HG03045 (cell line): Measurements from ENCODE around the gene CYP2W1.
A peak's percentile ranks its signal among the peaks of the same experiment; 100 is the strongest.

ENCODE experiments used
- ATAC-seq: cut with Tn5 transposase; IDR thresholded peaks from one replicate; pipeline ENCODE4 v1.9.1; 2021; ENCODE audit warnings: mild to moderate bottlenecking, moderate library complexity; ENCODE audit not compliant: unreplicated experiment

The CYP2W1 gene

GRCh38 chr7:963236-964078 lies 19.5 kb upstream of the CYP2W1 start:
- ATAC-seq = no peak

- ATAC-seq = no peak
Measured at GRCh38 chr7:964401-965231, 18.4 kb upstream of the CYP2W1 start.

GRCh38 chr7:966291-967069 lies 16.5 kb upstream of the CYP2W1 start:
- ATAC-seq = no peak

- ATAC-seq = no peak
Measured at GRCh38 chr7:967361-968082, 15.5 kb upstream of the CYP2W1 start.

- ATAC-seq = no peak
Measured at GRCh38 chr7:968205-969105, 14.5 kb upstream of the CYP2W1 start.

GRCh38 chr7:969403-969802 lies 13.6 kb upstream of the CYP2W1 start:
- no peak for ATAC-seq

- ATAC-seq = no peak
Measured at GRCh38 chr7:970744-971143, 12.2 kb upstream of the CYP2W1 start.

- no peak for ATAC-seq
Measured at GRCh38 chr7:972110-972509, 10.9 kb upstream of the CYP2W1 start.

GRCh38 chr7:972676-973309 lies 10.2 kb upstream of the CYP2W1 start:
- ATAC-seq = no peak

- ATAC-seq = no peak
Measured at GRCh38 chr7:973312-973711, 9.7 kb upstream of the CYP2W1 start.

GRCh38 chr7:974172-974571 lies 8.8 kb upstream of the CYP2W1 start:
- ATAC-seq = no peak

GRCh38 chr7:974820-975681 lies 7.9 kb upstream of the CYP2W1 start, which contains the start of gene COX19:
Gene COX19 (minus strand): TSS chr7:975549. CDS start chr7:975509, 40 bp downstream.
- peak; percentile 74 for ATAC-seq

- no peak for ATAC-seq
Measured at GRCh38 chr7:975702-976473, 7.1 kb upstream of the CYP2W1 start.

GRCh38 chr7:976901-977325 lies 6.1 kb upstream of the CYP2W1 start:
- no peak for ATAC-seq

- ATAC-seq = no peak
Measured at GRCh38 chr7:977326-978048, 5.5 kb upstream of the CYP2W1 start.

GRCh38 chr7:978049-978346 lies 5.0 kb upstream of the CYP2W1 start:
- ATAC-seq = no peak
